WTC11 (cell line): ENCODE results near the gene AGAP3.

ENCODE experiments used
- CBFB ChIP-seq: sonication (generic); formaldehyde crosslinking; IDR thresholded peaks from 2 replicates; pipeline ENCODE4 v1.8.1; 2022; ENCODE audit warnings: mild to moderate bottlenecking, low read depth, missing genetic modification reagents
- CREB1 ChIP-seq: sonication (generic); formaldehyde crosslinking; IDR thresholded peaks from 2 replicates; pipeline ENCODE4 v1.8.0; 2023; ENCODE audit warnings: mild to moderate bottlenecking, missing genetic modification reagents
- CTCF ChIP-seq: fragments of 200-600 bp; IDR thresholded peaks from 2 replicates; pipeline ENCODE4 v1.8.0; 2022; ENCODE audit warnings: antibody characterized with exemption
- FOXP1 ChIP-seq: sonication (generic); formaldehyde crosslinking; IDR thresholded peaks from 2 replicates; pipeline ENCODE4 v1.8.0; 2022; ENCODE audit warnings: missing genetic modification reagents, mild to moderate bottlenecking, moderate library complexity, borderline replicate concordance
- NR2C2 ChIP-seq: sonication (generic); formaldehyde crosslinking; IDR thresholded peaks from 2 replicates; pipeline ENCODE4 v1.8.0; 2022; ENCODE audit warnings: mild to moderate bottlenecking, missing genetic modification reagents
- PRDM15 ChIP-seq: sonication (generic); formaldehyde crosslinking; IDR thresholded peaks from 2 replicates; pipeline ENCODE4 v1.8.0; 2022; ENCODE audit warnings: missing genetic modification reagents
- USF2 ChIP-seq: sonication (generic); formaldehyde crosslinking; IDR thresholded peaks from 2 replicates; pipeline ENCODE4 v1.8.1; 2023; ENCODE audit warnings: mild to moderate bottlenecking, missing genetic modification reagents, moderate library complexity

GRCh38 chr7:151095123-151095797 is 9.0 kb downstream of the AGAP3 start:
- no peak for TF ChIP-seq USF2 (CRISPR knock-in tag)
- no peak for TF ChIP-seq CREB1 (CRISPR knock-in tag)
- no peak for TF ChIP-seq CTCF
- TF ChIP-seq FOXP1 (CRISPR knock-in tag), result no peak
- TF ChIP-seq PRDM15 (CRISPR knock-in tag), result no peak
- TF ChIP-seq NR2C2 (CRISPR knock-in tag), result no peak
- TF ChIP-seq CBFB (CRISPR knock-in tag), result no peak
